GM23338 (cell line): Measurements from ENCODE around the gene ZNF71. TPM values are rescaled to one million over a fixed set of nuclear protein-coding genes. Genes with fewer than 3 reads are reported as not detected.

Experiments used
- ATAC-seq: fragments of 200-7000 bp; cut with Tn5 transposase; 3 replicates; pipeline ENCODE4 v1.9.1; 2020
- DNase-seq: peaks from one replicate; pipeline ENCODE4 v3.0.0-alpha.2; 2015; ENCODE audit warnings: low spot score
- H2AFZ ChIP-seq: fragments of 200-600 bp; sonication (generic); 2 replicates; pipeline ENCODE4 v1.8.0; 2016; ENCODE audit warnings: antibody characterized with exemption, mild to moderate bottlenecking, moderate library complexity
- H3F3A ChIP-seq: fragments of 200-600 bp; sonication (generic); replicated peaks from 2 replicates; pipeline ENCODE4 v1.8.0; 2017; ENCODE audit warnings: antibody characterized with exemption, mixed run types, low read depth
- H3K27ac ChIP-seq: fragments of 200-600 bp; sonication (generic); 2 replicates; pipeline ENCODE4 v1.6.1; 2016; ENCODE audit warnings: low read depth
- H3K27me3 ChIP-seq: fragments of 200-600 bp; sonication (generic); 2 replicates; pipeline ENCODE4 v1.8.0; 2016; ENCODE audit warnings: mild to moderate bottlenecking, mixed run types, moderate library complexity; ENCODE audit not compliant: insufficient read depth
- H3K36me3 ChIP-seq: fragments of 200-600 bp; sonication (generic); 2 replicates; pipeline ENCODE4 v1.8.0; 2016; ENCODE audit warnings: mild to moderate bottlenecking; ENCODE audit not compliant: insufficient read depth
- H3K4me1 ChIP-seq: fragments of 200-600 bp; sonication (generic); 2 replicates; pipeline ENCODE4 v1.8.0; 2016; ENCODE audit warnings: mild to moderate bottlenecking, moderate library complexity; ENCODE audit not compliant: insufficient read depth
- H3K4me2 ChIP-seq: fragments of 200-600 bp; sonication (generic); 2 replicates; pipeline ENCODE4 v1.7.1; 2017; ENCODE audit warnings: mixed run types
- H3K4me3 ChIP-seq: fragments of 200-600 bp; sonication (generic); 2 replicates; pipeline ENCODE4 v1.6.1; 2016; ENCODE audit warnings: mixed run types
- H3K79me2 ChIP-seq: fragments of 200-600 bp; sonication (generic); replicated peaks from 2 replicates; pipeline ENCODE4 v1.8.0; 2017; ENCODE audit warnings: mild to moderate bottlenecking; ENCODE audit not compliant: insufficient read depth
- H3K9me2 ChIP-seq: fragments of 200-600 bp; sonication (generic); 2 replicates; pipeline ENCODE4 v1.8.0; 2017; ENCODE audit not compliant: insufficient read depth
- H4K20me1 ChIP-seq: fragments of 200-600 bp; sonication (generic); replicated peaks from 2 replicates; pipeline ENCODE4 v1.8.0; 2017; ENCODE audit warnings: mild to moderate bottlenecking; ENCODE audit not compliant: insufficient read depth
- H3K27ac Mint-ChIP-seq: 2 replicates; pipeline ENCODE4 v1.8.0; 2020; ENCODE audit warnings: inconsistent platforms, mild to moderate bottlenecking, moderate library complexity, mixed read lengths
- H3K27me3 Mint-ChIP-seq: 3 replicates; pipeline ENCODE4 v1.8.0; 2022; ENCODE audit warnings: low read depth, mild to moderate bottlenecking, moderate library complexity, mixed read lengths, inconsistent platforms; ENCODE audit not compliant: insufficient read depth, poor library complexity
- H3K36me3 Mint-ChIP-seq: 3 replicates; pipeline ENCODE4 v1.8.0; 2021; ENCODE audit warnings: low read depth, mild to moderate bottlenecking, inconsistent platforms, moderate library complexity, mixed read lengths
- H3K4me1 Mint-ChIP-seq: 3 replicates; pipeline ENCODE4 v1.8.0; 2020; ENCODE audit warnings: mild to moderate bottlenecking, inconsistent platforms, mixed read lengths
- H3K4me3 Mint-ChIP-seq: 3 replicates; pipeline ENCODE4 v1.8.0; 2021; ENCODE audit warnings: moderate library complexity, mild to moderate bottlenecking, inconsistent platforms, mixed read lengths
- H3K9me3 Mint-ChIP-seq: 3 replicates; pipeline ENCODE4 v1.8.0; 2020; ENCODE audit warnings: moderate library complexity, mild to moderate bottlenecking, inconsistent platforms, mixed read lengths
- CREB1 ChIP-seq: fragments of 250-450 bp; sonication (Bioruptor Pico); IDR thresholded peaks from 2 replicates; pipeline ENCODE4 v1.5.0; 2020; ENCODE audit warnings: low read depth, mild to moderate bottlenecking, moderate library complexity
- ETS1 ChIP-seq: IDR thresholded peaks from 2 replicates; pipeline ENCODE4 v1.6.1; 2016; ENCODE audit warnings: antibody characterized with exemption
- EZH2 ChIP-seq: fragments of 200-600 bp; sonication (generic); IDR thresholded peaks from one replicate; pipeline ENCODE4 v1.8.0; 2017; ENCODE audit warnings: antibody characterized with exemption, mild to moderate bottlenecking, low read depth; ENCODE audit not compliant: unreplicated experiment
- EZH2phosphoT487 ChIP-seq: fragments of 200-600 bp; sonication (generic); IDR thresholded peaks from one replicate; pipeline ENCODE4 v1.8.1; 2018; ENCODE audit warnings: antibody characterized with exemption; ENCODE audit not compliant: unreplicated experiment
- JUNB ChIP-seq: IDR thresholded peaks from one replicate; pipeline ENCODE4 v1.6.1; 2016; ENCODE audit warnings: antibody characterized with exemption; ENCODE audit not compliant: unreplicated experiment
- NANOG ChIP-seq: IDR thresholded peaks from 2 replicates; pipeline ENCODE4 v1.6.1; 2016; ENCODE audit warnings: antibody characterized with exemption, borderline replicate concordance
- POLR2AphosphoS5 ChIP-seq: IDR thresholded peaks from 2 replicates; pipeline ENCODE4 v1.6.1; 2016; ENCODE audit warnings: antibody characterized with exemption, low read depth
- REST ChIP-seq: IDR thresholded peaks from one replicate; pipeline ENCODE4 v1.6.1; 2018; ENCODE audit warnings: antibody characterized with exemption; ENCODE audit not compliant: unreplicated experiment
- STAT1 ChIP-seq: IDR thresholded peaks from one replicate; pipeline ENCODE4 v1.6.1; 2016; ENCODE audit warnings: antibody characterized with exemption; ENCODE audit not compliant: unreplicated experiment
- ZNF114 ChIP-seq: fragments of 250-450 bp; sonication (Bioruptor Pico); IDR thresholded peaks from 2 replicates; pipeline ENCODE4 v1.5.0; 2020; ENCODE audit warnings: mild to moderate bottlenecking, moderate library complexity
- ZNF331 ChIP-seq: fragments of 250-450 bp; sonication (Bioruptor Pico); IDR thresholded peaks from 2 replicates; pipeline ENCODE4 v1.5.0; 2020; ENCODE audit warnings: low read depth, mild to moderate bottlenecking, moderate library complexity
- ZNF462 ChIP-seq: fragments of 250-450 bp; sonication (Bioruptor Pico); IDR thresholded peaks from 2 replicates; pipeline ENCODE4 v1.5.0; 2020; ENCODE audit warnings: mild to moderate bottlenecking, moderate library complexity
- polyA plus RNA-seq: library from polyadenylated mRNA; unstranded; fragments of >200 nt; fragmentation: Nextera tagmentation; extraction: Ambion mirVana; gene quantifications from 2 replicates; pipeline ENCODE4 v1.2.1, GENCODE V29; 2016
- total RNA-seq: library from RNA; depleted of rRNA; stranded (reverse); fragments of >200 nt; shearing (Covaris generic); gene quantifications from 2 replicates; pipeline ENCODE4 v1.2.3, GENCODE V29; 2014

The ZNF71 gene
- total and polyA plus RNA-seq, 2 experiments from 2014 or later: 4.7 to 13.2 TPM

- Histone ChIP-seq H3K4me3 (no peak overlapping the region), H3K4me1 (no peaks in the 10 kb centered on the region), H4K20me1 (no peaks in the 10 kb centered on the region), H3K36me3 (no peaks in the 10 kb centered on the region), H3K27me3 (no peaks in the 10 kb centered on the region), H2AFZ (no peak overlapping the region), H3K79me2 (peaks cover 11% of the 10 kb centered on the region; the same call in 1 of the 2 replicates), H3K27ac (no peak overlapping the region), H3K4me2 (no peak overlapping the region), H3K9me2 (no peaks in the 10 kb centered on the region), H3F3A (no peaks in the 10 kb centered on the region)
- Mint-ChIP-seq H3K36me3 (peaks cover 93% of the 10 kb centered on the region), H3K27ac (no peak overlapping the region), H3K4me3 (no peak overlapping the region), H3K9me3 (peaks cover 91% of the 10 kb centered on the region), H3K4me1 (no peaks in the 10 kb centered on the region), H3K27me3 (peaks cover 6% of the 10 kb centered on the region)
- ATAC-seq (no peak), DNase-seq (no peak)
- TF ChIP-seq CREB1 (CRISPR knock-in tag) (no peak), STAT1 (no peak), ZNF114 (CRISPR knock-in tag) (no peak), ZNF462 (CRISPR knock-in tag) (no peak), ZNF331 (CRISPR knock-in tag) (no peak), NANOG (no peak), POLR2AphosphoS5 (no peak)
These were observed 22.4 kb downstream of the ZNF71 start for GRCh38 chr19:56617531-56617930.

GRCh38 chr19:56619121-56619520 lies 24.0 kb downstream of the ZNF71 start:
- H3K9me2 ChIP-seq: no peaks in the 10 kb centered on the region
- no peaks in the 10 kb centered on the region for H3F3A ChIP-seq
- H3K4me3 ChIP-seq: no peak overlapping the region
- H4K20me1 ChIP-seq: no peaks in the 10 kb centered on the region
- no peaks in the 10 kb centered on the region for H3K27me3 ChIP-seq
- ATAC-seq (no peak), DNase-seq (no peak)
- Mint-ChIP-seq H3K27me3 (peaks cover 6% of the 10 kb centered on the region), H3K9me3 (peaks cover 90% of the 10 kb centered on the region), H3K4me1 (no peaks in the 10 kb centered on the region), H3K36me3 (peaks cover 94% of the 10 kb centered on the region), H3K27ac (no peak overlapping the region), H3K4me3 (no peak overlapping the region)
- H3K27ac ChIP-seq: no peak overlapping the region
- H3K4me1 ChIP-seq: no peaks in the 10 kb centered on the region
- no peaks in the 10 kb centered on the region for H3K36me3 ChIP-seq
- H3K4me2 ChIP-seq: no peak overlapping the region
- no peak overlapping the region for H2AFZ ChIP-seq
- H3K79me2 ChIP-seq: peaks cover 11% of the 10 kb centered on the region; the same call in 1 of the 2 replicates
- TF ChIP-seq POLR2AphosphoS5 (no peak), STAT1 (no peak), NANOG (no peak), EZH2 (no peak), ETS1 (no peak), ZNF114 (CRISPR knock-in tag) (no peak), REST (no peak), JUNB (no peak), EZH2phosphoT487 (no peak), CREB1 (CRISPR knock-in tag) (no peak), ZNF331 (CRISPR knock-in tag) (no peak)
